GM12891 (cell line): ENCODE measurements around the gene HTR3B.

Experiments
- DNase-seq: peaks from one replicate; pipeline ENCODE4 v3.0.0; 2011; ENCODE audit warnings: low spot score; ENCODE audit not compliant: insufficient read length
- FAIRE-seq: peaks from 2 replicates; lab custom pipeline; 2011; peaks lifted over from hg19 to GRCh38; lab: Jason Lieb, UNC
- PAX5 ChIP-seq: IDR thresholded peaks from 2 replicates; pipeline ENCODE4 v1.6.1; 2011; ENCODE audit warnings: low read length, moderate library complexity, mild to moderate bottlenecking; ENCODE audit not compliant: insufficient read depth, severe bottlenecking
- POLR2A ChIP-seq: IDR thresholded peaks from 2 replicates; pipeline ENCODE4 v1.6.1; 2011; ENCODE audit warnings: low read depth, low read length, control low read depth
- POLR2AphosphoS5 ChIP-seq: IDR thresholded peaks from 2 replicates; pipeline ENCODE4 v1.6.1; 2011; ENCODE audit warnings: low read depth, low read length, control low read depth
- POU2F2 ChIP-seq: IDR thresholded peaks from 2 replicates; pipeline ENCODE4 v1.6.1; 2011; ENCODE audit warnings: low read depth, mild to moderate bottlenecking, control low read depth, low read length, moderate library complexity
- SPI1 ChIP-seq: IDR thresholded peaks from 2 replicates; pipeline ENCODE4 v1.6.1; 2011; ENCODE audit warnings: low read depth, low read length, control low read depth
- TAF1 ChIP-seq: IDR thresholded peaks from 2 replicates; pipeline ENCODE4 v1.6.1; 2011; ENCODE audit warnings: low read depth, low read length, control low read depth

Gene HTR3B

GRCh38 chr11:113881856-113882255 is 22.7 kb upstream of the HTR3B start:
- TF ChIP-seq POU2F2 = no peak
- no peak for TF ChIP-seq PAX5
- TF ChIP-seq POLR2AphosphoS5 = no peak
- no peak for TF ChIP-seq SPI1
- TF ChIP-seq POLR2A = no peak
- TF ChIP-seq TAF1 = no peak
- no peak for FAIRE-seq
- DNase-seq = no peak

- TF ChIP-seq TAF1 = no peak
- no peak for TF ChIP-seq POU2F2
- TF ChIP-seq POLR2A = no peak
- TF ChIP-seq PAX5 = no peak
- TF ChIP-seq POLR2AphosphoS5 = no peak
- TF ChIP-seq SPI1 = no peak
- no peak for DNase-seq
- FAIRE-seq = no peak
Observed at GRCh38 chr11:113884361-113884836, 20.2 kb upstream of the HTR3B start.

GRCh38 chr11:113885897-113886296 is 18.7 kb upstream of the HTR3B start:
- TF ChIP-seq POU2F2 (no peak), POLR2AphosphoS5 (no peak), PAX5 (no peak), TAF1 (no peak)
- no peak for FAIRE-seq
- no peak for DNase-seq

- no peak for FAIRE-seq
- DNase-seq = no peak
- no peak for TF ChIP-seq PAX5
- TF ChIP-seq POU2F2 = no peak
- no peak for TF ChIP-seq POLR2AphosphoS5
- no peak for TF ChIP-seq SPI1
- no peak for TF ChIP-seq TAF1
- no peak for TF ChIP-seq POLR2A
Observed at GRCh38 chr11:113888848-113889247, 15.7 kb upstream of the HTR3B start.

DNA sequence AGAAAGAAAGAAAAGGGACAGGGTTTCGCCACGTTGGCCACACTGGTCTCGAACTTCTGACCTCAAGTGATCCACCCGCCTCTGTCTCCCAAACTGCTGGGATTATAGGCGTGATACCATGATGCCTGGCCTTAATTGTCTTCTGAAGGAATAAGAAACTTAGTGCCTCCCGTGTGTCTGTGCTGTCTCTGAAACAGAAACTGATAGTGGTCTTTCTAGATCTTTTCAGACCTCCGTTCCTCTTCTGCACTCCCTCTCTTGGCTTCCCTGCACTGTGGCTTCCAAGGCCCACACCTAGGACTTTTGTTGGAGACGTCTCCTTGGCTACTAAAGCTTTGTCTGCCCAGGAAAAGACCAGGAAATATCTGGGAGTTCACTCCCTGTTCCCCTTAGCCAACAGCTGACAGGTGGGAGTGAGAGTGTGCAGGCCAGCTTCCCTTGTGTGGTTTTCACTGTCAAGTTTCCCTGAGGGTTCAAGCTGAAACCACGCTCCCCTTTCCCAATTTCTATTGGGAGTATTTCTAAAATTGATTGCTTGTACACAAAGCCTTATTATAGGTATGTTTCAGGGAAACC is 10.1 kb upstream of the HTR3B start:
- FAIRE-seq = no peak
- DNase-seq = peak; percentile 10
- TF ChIP-seq POLR2A (no peak), SPI1 (0 out of 2 replicates have a peak, but pooled peaks have one; percentile 2)

- FAIRE-seq (no peak), DNase-seq (no peak)
- TF ChIP-seq TAF1 = no peak
- no peak for TF ChIP-seq PAX5
Observed at GRCh38 chr11:113895367-113896155, 9.0 kb upstream of the HTR3B start.

DNA sequence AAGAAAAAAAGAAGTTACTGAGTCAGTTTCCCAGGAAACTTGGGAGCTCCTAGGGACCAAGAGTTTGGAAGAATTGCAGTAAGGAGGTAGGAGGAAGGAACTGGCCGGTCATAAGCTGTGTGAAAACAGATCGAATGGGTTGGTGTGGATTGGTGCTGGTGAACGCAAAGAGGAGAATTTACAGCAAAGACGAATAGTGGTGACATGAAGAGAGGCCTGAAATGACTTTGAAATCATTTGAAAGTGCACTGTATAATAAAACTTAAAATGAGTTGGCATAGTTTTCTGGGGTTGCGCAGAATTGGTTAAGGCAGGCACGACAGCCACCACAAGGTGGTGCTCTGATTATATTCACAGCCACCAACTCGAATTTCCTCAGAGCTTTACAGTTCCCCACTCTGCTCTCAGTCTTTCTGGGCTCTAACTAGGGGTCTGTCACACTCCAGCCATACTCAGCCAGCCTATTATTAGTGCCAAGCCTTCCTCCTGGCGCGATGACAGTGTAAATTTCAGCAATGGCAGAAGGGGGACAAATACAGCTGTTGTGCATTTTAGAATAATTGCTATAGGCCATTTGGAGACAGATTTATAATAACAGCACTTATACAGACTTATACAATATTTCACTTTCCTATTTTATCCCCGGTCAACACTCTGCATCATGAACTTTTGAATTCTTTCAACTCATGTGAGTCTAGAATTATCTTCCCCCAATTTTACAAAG is 8.3 kb upstream of the HTR3B start:
- no peak for DNase-seq
- peak; percentile 85 for FAIRE-seq
- TF ChIP-seq SPI1 = no peak
- TF ChIP-seq TAF1 = no peak
- TF ChIP-seq POLR2AphosphoS5 = no peak
- TF ChIP-seq POU2F2 = no peak
- TF ChIP-seq POLR2A = no peak
- no peak for TF ChIP-seq PAX5

- FAIRE-seq (no peak), DNase-seq (no peak)
- TF ChIP-seq PAX5 (no peak), POU2F2 (no peak)
Observed at GRCh38 chr11:113901141-113901540, 3.5 kb upstream of the HTR3B start.

GRCh38 chr11:113906038-113906437 is 1.4 kb downstream of the HTR3B start:
- no peak for FAIRE-seq
- no peak for DNase-seq
- TF ChIP-seq SPI1 (no peak), POLR2A (no peak), POU2F2 (no peak), PAX5 (no peak), POLR2AphosphoS5 (no peak), TAF1 (no peak)

DNA sequence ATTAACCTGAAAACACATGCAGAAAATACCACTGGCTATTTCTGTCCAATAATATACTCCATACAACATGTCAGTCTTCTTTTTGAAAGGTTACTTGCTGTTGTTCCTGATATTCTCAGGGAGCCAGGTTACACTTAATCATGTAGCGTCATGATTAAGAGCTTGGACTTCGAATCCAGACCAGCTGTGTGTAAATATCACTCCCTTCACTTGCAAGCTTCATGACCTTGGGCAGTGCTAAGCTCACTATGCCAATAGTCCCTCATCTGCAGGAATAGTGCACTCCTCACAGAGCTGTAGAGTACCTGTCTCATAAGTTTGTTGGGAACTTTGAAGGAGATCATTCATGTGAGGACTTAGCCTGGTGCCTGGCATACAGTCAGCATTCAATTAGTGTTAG is 1.9 kb downstream of the HTR3B start:
- no peak for TF ChIP-seq POLR2AphosphoS5
- no peak for TF ChIP-seq POLR2A
- no peak for TF ChIP-seq SPI1
- TF ChIP-seq POU2F2 = no peak
- no peak for TF ChIP-seq TAF1
- no peak for TF ChIP-seq PAX5
- DNase-seq (no peak), FAIRE-seq (no peak)
